ENCODE results near the gene WDR6.

DNA sequence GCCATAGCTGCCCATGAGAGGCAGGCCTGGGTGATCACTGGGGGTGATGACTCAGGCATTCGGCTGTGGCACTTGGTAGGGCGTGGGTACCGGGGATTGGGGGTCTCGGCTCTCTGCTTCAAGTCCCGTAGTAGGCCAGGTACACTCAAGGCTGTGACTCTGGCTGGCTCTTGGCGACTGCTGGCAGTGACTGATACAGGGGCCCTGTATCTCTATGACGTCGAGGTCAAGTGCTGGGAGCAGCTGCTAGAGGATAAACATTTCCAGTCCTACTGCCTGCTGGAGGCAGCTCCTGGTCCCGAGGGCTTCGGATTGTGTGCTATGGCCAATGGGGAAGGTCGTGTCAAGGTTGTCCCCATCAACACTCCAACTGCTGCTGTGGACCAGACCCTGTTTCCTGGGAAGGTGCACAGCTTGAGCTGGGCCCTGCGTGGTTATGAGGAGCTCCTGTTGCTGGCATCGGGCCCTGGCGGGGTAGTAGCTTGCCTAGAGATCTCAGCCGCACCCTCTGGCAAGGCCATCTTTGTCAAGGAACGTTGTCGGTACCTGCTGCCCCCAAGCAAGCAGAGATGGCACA, 5.3 kb downstream of the WDR6 start:
- TF ChIP-seq, protein P1, sequence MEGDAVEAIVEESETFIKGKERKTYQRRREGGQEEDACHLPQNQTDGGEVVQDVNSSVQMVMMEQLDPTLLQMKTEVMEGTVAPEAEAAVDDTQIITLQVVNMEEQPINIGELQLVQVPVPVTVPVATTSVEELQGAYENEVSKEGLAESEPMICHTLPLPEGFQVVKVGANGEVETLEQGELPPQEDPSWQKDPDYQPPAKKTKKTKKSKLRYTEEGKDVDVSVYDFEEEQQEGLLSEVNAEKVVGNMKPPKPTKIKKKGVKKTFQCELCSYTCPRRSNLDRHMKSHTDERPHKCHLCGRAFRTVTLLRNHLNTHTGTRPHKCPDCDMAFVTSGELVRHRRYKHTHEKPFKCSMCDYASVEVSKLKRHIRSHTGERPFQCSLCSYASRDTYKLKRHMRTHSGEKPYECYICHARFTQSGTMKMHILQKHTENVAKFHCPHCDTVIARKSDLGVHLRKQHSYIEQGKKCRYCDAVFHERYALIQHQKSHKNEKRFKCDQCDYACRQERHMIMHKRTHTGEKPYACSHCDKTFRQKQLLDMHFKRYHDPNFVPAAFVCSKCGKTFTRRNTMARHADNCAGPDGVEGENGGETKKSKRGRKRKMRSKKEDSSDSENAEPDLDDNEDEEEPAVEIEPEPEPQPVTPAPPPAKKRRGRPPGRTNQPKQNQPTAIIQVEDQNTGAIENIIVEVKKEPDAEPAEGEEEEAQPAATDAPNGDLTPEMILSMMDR (IDR thresholded peaks at IDR 0.05) = no peak
- no peak for TF ChIP-seq POLR2A (IDR thresholded peaks at IDR 0.05)
- TF ChIP-seq EP300 (IDR thresholded peaks at IDR 0.05) = no peak
